PC-9 (cell line): ENCODE measurements around the gene RPS25.
"Not testable (repeated sequence)": the region's sequence is repeated elsewhere in the genome, so short reads cannot be mapped to it uniquely, and the experiment has no call there.

Experiments used
- EZH2 ChIP-seq: fragments of 200-600 bp; sonication (generic); IDR thresholded peaks from 2 replicates; pipeline ENCODE4 v1.8.0; 2017; ENCODE audit warnings: antibody characterized with exemption, low read depth
- TF ChIP-seq, protein P1 (sequence below): fragments of 200-600 bp; sonication (generic); conservative IDR thresholded peaks from 2 replicates; pipeline ENCODE4 v1.6.1; 2017; ENCODE audit warnings: mixed run types, antibody characterized with exemption, mild to moderate bottlenecking, moderate library complexity

DNA sequence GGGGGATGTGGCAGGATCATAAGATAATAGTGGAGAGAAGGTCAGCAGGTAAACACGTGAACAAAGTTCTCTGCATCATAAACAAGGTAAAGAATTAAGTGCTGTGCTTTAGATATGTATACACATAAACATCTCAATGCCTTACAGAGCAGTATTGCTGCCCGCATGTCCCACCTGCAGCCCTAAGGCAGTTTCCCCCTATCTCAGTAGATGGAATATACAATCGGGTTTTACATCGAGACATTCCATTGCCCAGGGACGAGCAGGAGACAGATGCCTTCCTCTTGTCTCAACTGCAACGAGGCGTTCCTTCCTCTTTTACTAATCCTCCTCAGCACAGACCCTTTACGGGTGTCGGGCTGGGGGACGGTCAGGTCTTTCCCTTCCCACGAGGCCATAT is 21.3 kb upstream of the RPS25 start:
- TF ChIP-seq, protein P1, sequence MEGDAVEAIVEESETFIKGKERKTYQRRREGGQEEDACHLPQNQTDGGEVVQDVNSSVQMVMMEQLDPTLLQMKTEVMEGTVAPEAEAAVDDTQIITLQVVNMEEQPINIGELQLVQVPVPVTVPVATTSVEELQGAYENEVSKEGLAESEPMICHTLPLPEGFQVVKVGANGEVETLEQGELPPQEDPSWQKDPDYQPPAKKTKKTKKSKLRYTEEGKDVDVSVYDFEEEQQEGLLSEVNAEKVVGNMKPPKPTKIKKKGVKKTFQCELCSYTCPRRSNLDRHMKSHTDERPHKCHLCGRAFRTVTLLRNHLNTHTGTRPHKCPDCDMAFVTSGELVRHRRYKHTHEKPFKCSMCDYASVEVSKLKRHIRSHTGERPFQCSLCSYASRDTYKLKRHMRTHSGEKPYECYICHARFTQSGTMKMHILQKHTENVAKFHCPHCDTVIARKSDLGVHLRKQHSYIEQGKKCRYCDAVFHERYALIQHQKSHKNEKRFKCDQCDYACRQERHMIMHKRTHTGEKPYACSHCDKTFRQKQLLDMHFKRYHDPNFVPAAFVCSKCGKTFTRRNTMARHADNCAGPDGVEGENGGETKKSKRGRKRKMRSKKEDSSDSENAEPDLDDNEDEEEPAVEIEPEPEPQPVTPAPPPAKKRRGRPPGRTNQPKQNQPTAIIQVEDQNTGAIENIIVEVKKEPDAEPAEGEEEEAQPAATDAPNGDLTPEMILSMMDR = not testable (repeated sequence)
- TF ChIP-seq EZH2 = not testable (repeated sequence)
